ENCODE measurements around the gene ITGB2.

GRCh38 chr21:44849616-44850130 lies 71.0 kb downstream of the ITGB2 start:
- TF ChIP-seq CTCF (conservative IDR thresholded peaks at IDR 0.05; ENCODE audit: low read length) (no peak), EZH2phosphoT487 (IDR thresholded peaks at IDR 0.05; ENCODE audit: borderline replicate concordance) (no peak)

Data from Loucy (cell line).